ENCODE data around the gene CDH23.

The CDH23 gene

GRCh38 chr10:71579668-71580067 lies 182.9 kb downstream of the CDH23 start:
- no peak overlapping the region for H3K27ac ChIP-seq
- TF ChIP-seq ZFX (IDR thresholded peaks at IDR 0.05; ENCODE audit: borderline replicate concordance) (no peak), CTCF (IDR thresholded peaks at IDR 0.05) (no peak)

- no peak for TF ChIP-seq ZFX (IDR thresholded peaks at IDR 0.05; ENCODE audit: borderline replicate concordance)
- no peak for TF ChIP-seq CTCF (IDR thresholded peaks at IDR 0.05)
- H3K27ac ChIP-seq: no peak overlapping the region
These were observed 183.7 kb downstream of the CDH23 start for GRCh38 chr10:71580415-71580814.

- H3K27ac ChIP-seq: no peak overlapping the region
- no peak for TF ChIP-seq CTCF (IDR thresholded peaks at IDR 0.05)
- TF ChIP-seq ZFX (IDR thresholded peaks at IDR 0.05; ENCODE audit: borderline replicate concordance): no peak
These were observed 184.2 kb downstream of the CDH23 start for GRCh38 chr10:71580926-71581325.

- no peak overlapping the region for H3K27ac ChIP-seq
- no peak for TF ChIP-seq CTCF (IDR thresholded peaks at IDR 0.05)
- TF ChIP-seq ZFX (IDR thresholded peaks at IDR 0.05; ENCODE audit: borderline replicate concordance): no peak
These were observed 184.7 kb downstream of the CDH23 start for GRCh38 chr10:71581376-71581775.

- TF ChIP-seq CTCF (IDR thresholded peaks at IDR 0.05) (no peak), ZFX (IDR thresholded peaks at IDR 0.05; ENCODE audit: borderline replicate concordance) (no peak)
- no peak overlapping the region for H3K27ac ChIP-seq
These were observed 185.3 kb downstream of the CDH23 start for GRCh38 chr10:71582019-71582418.

- TF ChIP-seq CTCF (IDR thresholded peaks at IDR 0.05) (no peak), ZFX (IDR thresholded peaks at IDR 0.05; ENCODE audit: borderline replicate concordance) (no peak)
- no peak overlapping the region for H3K27ac ChIP-seq
These were observed 186.1 kb downstream of the CDH23 start for GRCh38 chr10:71582506-71583475.

- TF ChIP-seq ZFX (IDR thresholded peaks at IDR 0.05; ENCODE audit: borderline replicate concordance): no peak
- TF ChIP-seq CTCF (IDR thresholded peaks at IDR 0.05): no peak
- H3K27ac ChIP-seq: no peak overlapping the region
These were observed 187.7 kb downstream of the CDH23 start for GRCh38 chr10:71584461-71584860.

All from 22Rv1 (cell line).